Large intestine (tissue), 3 donors: ENCODE results near the gene ADSS2. TPM values are rescaled to one million over a fixed set of nuclear protein-coding genes. Genes with fewer than 3 reads are reported as not detected.

Experiments used
- DNase-seq, 2 donors: peaks; one replicate each; pipeline versions ENCODE4 v3.0.0 to v3.0.0-alpha.2; 2013
- H3K27ac ChIP-seq: one replicate; pipeline ENCODE4 v1.5.1; 2013; ENCODE audit warnings: low read length
- H3K27me3 ChIP-seq: 2 replicates; pipeline ENCODE4 v1.6.1; 2013; ENCODE audit warnings: low read length; ENCODE audit not compliant: control insufficient read depth, insufficient read depth
- H3K36me3 ChIP-seq: 2 replicates; pipeline ENCODE4 v1.6.1; 2013; ENCODE audit warnings: low read length; ENCODE audit not compliant: control insufficient read depth, insufficient read depth
- H3K4me1 ChIP-seq: one replicate; pipeline ENCODE4 v1.6.1; 2013; ENCODE audit warnings: low read length; ENCODE audit not compliant: control insufficient read depth, insufficient read depth
- H3K4me3 ChIP-seq: one replicate; pipeline ENCODE4 v1.5.1; 2013; ENCODE audit warnings: low read length
- H3K9me3 ChIP-seq: one replicate; pipeline ENCODE4 v1.6.1; 2013; ENCODE audit warnings: mild to moderate bottlenecking, low read depth, low read length, moderate library complexity; ENCODE audit not compliant: control insufficient read depth
- WGBS: methylation state at CpG from one replicate; pipeline ENCODE4 v1.1.5; 2013; ENCODE audit warnings: low lambda C conversion rate; ENCODE audit not compliant: insufficient coverage; 5-methylcytosine and 5-hydroxymethylcytosine counted together
- polyA plus RNA-seq: library from polyadenylated mRNA; unstranded; fragments of 120-200 nt; gene quantifications from one replicate; pipeline ENCODE4 v1.2.1, GENCODE V29; 2013

ADSS2 gene
- polyA plus RNA-seq, 1 donor: 61.8 TPM

GRCh38 chr1:244447552-244447951, 4.2 kb downstream of the ADSS2 start:
- Histone ChIP-seq H3K4me3 (no peak overlapping the region), H3K9me3 (no peaks in the 10 kb centered on the region), H3K4me1 (peaks cover 27% of the 10 kb centered on the region), H3K27ac (no peak overlapping the region), H3K36me3 (peaks cover 7% of the 10 kb centered on the region), H3K27me3 (no peaks in the 10 kb centered on the region)
- DNase-seq: no peak
- WGBS: 100% methylated on average over 2 of the region's 2 CpGs

- no peaks in the 10 kb centered on the region for H3K27me3 ChIP-seq
- H3K27ac ChIP-seq: no peak overlapping the region
- no peak overlapping the region for H3K4me3 ChIP-seq
- no peaks in the 10 kb centered on the region for H3K9me3 ChIP-seq
- no peak for DNase-seq
- peaks cover 7% of the 10 kb centered on the region for H3K36me3 ChIP-seq
- H3K4me1 ChIP-seq: peaks cover 27% of the 10 kb centered on the region
- 50% methylated on average over 1 of the region's 1 CpG for WGBS
These were observed 4.7 kb downstream of the ADSS2 start for GRCh38 chr1:244447024-244447423.

- no peaks in the 10 kb centered on the region for H3K27me3 ChIP-seq
- WGBS: 86% methylated on average over 1 of the region's 2 CpGs
- peaks cover 7% of the 10 kb centered on the region for H3K36me3 ChIP-seq
- H3K4me3 ChIP-seq: no peak overlapping the region
- no peak for DNase-seq
- H3K9me3 ChIP-seq: no peaks in the 10 kb centered on the region
- H3K27ac ChIP-seq: peak overlapping the region; percentile 32
- peaks cover 25% of the 10 kb centered on the region for H3K4me1 ChIP-seq
These were observed 6.2 kb downstream of the ADSS2 start for GRCh38 chr1:244445320-244446181.

- Histone ChIP-seq H3K36me3 (peaks cover 7% of the 10 kb centered on the region), H3K4me3 (no peak overlapping the region), H3K9me3 (no peaks in the 10 kb centered on the region), H3K27me3 (no peaks in the 10 kb centered on the region), H3K27ac (no peak overlapping the region), H3K4me1 (peaks cover 18% of the 10 kb centered on the region)
- DNase-seq: no peak
- no CpG with 5 or more reads among the region's 1 CpG for WGBS
These were observed 6.9 kb downstream of the ADSS2 start for GRCh38 chr1:244444854-244445253.

- no peak overlapping the region for H3K4me3 ChIP-seq
- no CpG with 5 or more reads among the region's 2 CpGs for WGBS
- H3K27ac ChIP-seq: no peak overlapping the region
- no peaks in the 10 kb centered on the region for H3K9me3 ChIP-seq
- no peak for DNase-seq
- peaks cover 5% of the 10 kb centered on the region for H3K36me3 ChIP-seq
- no peaks in the 10 kb centered on the region for H3K27me3 ChIP-seq
- peaks cover 18% of the 10 kb centered on the region for H3K4me1 ChIP-seq
These were observed 8.9 kb downstream of the ADSS2 start for GRCh38 chr1:244442850-244443249.

- Histone ChIP-seq H3K4me3 (no peak overlapping the region), H3K36me3 (peaks cover 12% of the 10 kb centered on the region), H3K4me1 (no peaks in the 10 kb centered on the region), H3K27ac (no peak overlapping the region), H3K9me3 (no peaks in the 10 kb centered on the region), H3K27me3 (no peaks in the 10 kb centered on the region)
- 83% methylated on average over 1 of the region's 8 CpGs for WGBS
- no peak for DNase-seq
These were observed 12.2 kb downstream of the ADSS2 start for GRCh38 chr1:244439391-244440032.

GRCh38 chr1:244437086-244437468, 14.6 kb downstream of the ADSS2 start:
- no peak overlapping the region for H3K4me3 ChIP-seq
- no peak for DNase-seq
- H3K4me1 ChIP-seq: no peaks in the 10 kb centered on the region
- H3K27ac ChIP-seq: no peak overlapping the region
- H3K27me3 ChIP-seq: no peaks in the 10 kb centered on the region
- H3K36me3 ChIP-seq: peaks cover 19% of the 10 kb centered on the region
- H3K9me3 ChIP-seq: no peaks in the 10 kb centered on the region

- Histone ChIP-seq H3K4me3 (no peak overlapping the region), H3K27me3 (no peaks in the 10 kb centered on the region), H3K4me1 (no peaks in the 10 kb centered on the region), H3K27ac (no peak overlapping the region), H3K36me3 (peaks cover 22% of the 10 kb centered on the region), H3K9me3 (no peaks in the 10 kb centered on the region)
- DNase-seq: no peak
- 66% methylated on average over 7 of the region's 7 CpGs for WGBS
These were observed 15.2 kb downstream of the ADSS2 start for GRCh38 chr1:244436336-244437085.

- H3K4me3 ChIP-seq: no peak overlapping the region
- no peaks in the 10 kb centered on the region for H3K9me3 ChIP-seq
- H3K4me1 ChIP-seq: no peaks in the 10 kb centered on the region
- WGBS: no CpG with 5 or more reads among the region's 6 CpGs
- H3K27ac ChIP-seq: no peak overlapping the region
- no peak for DNase-seq
- no peaks in the 10 kb centered on the region for H3K27me3 ChIP-seq
- H3K36me3 ChIP-seq: peaks cover 22% of the 10 kb centered on the region
These were observed 16.0 kb downstream of the ADSS2 start for GRCh38 chr1:244435562-244436205.

- H3K36me3 ChIP-seq: peaks cover 24% of the 10 kb centered on the region
- DNase-seq: no peak
- no peak overlapping the region for H3K27ac ChIP-seq
- no peaks in the 10 kb centered on the region for H3K4me1 ChIP-seq
- H3K27me3 ChIP-seq: no peaks in the 10 kb centered on the region
- H3K4me3 ChIP-seq: no peak overlapping the region
- H3K9me3 ChIP-seq: no peaks in the 10 kb centered on the region
These were observed 20.5 kb downstream of the ADSS2 start for GRCh38 chr1:244431166-244431565.
